GM12892 (cell line): ENCODE results near the gene ATP8B3.

ENCODE experiments used
- POLR2A ChIP-seq: IDR thresholded peaks from 2 replicates; pipeline ENCODE4 v1.6.1; 2011; ENCODE audit warnings: low read depth, low read length, control low read depth
- POLR2AphosphoS5 ChIP-seq: IDR thresholded peaks from 2 replicates; pipeline ENCODE4 v1.6.1; 2011; ENCODE audit warnings: low read depth, low read length, control low read depth

GRCh38 chr19:1752757-1753728 is 59.0 kb downstream of the ATP8B3 start, which contains the start of gene ONECUT3:
- TF ChIP-seq POLR2AphosphoS5 (no peak), POLR2A (no peak)
